BLaER1 treated with 17β-estradiol and CSF1 and Interleukin-3, amounts not matched to agents 10 nM and 100 nM (cell line): ENCODE data around the gene ZC3H13.

ENCODE experiments used
- H3K27ac ChIP-seq, 11 experiments: shearing (Covaris generic); formaldehyde crosslinking; 2 replicates each; pipeline ENCODE4 v1.8.1; 2022
- H3K27me3 ChIP-seq, 11 experiments: shearing (Covaris generic); formaldehyde crosslinking; 2 replicates each; pipeline ENCODE4 v1.8.1; 2022
- H3K36me3 ChIP-seq, 11 experiments: shearing (Covaris generic); formaldehyde crosslinking; 2 replicates each; pipeline ENCODE4 v1.8.1; 2022
- H3K4me1 ChIP-seq, 10 experiments: shearing (Covaris generic); formaldehyde crosslinking; 2 replicates each; pipeline ENCODE4 v1.8.1; 2022
- H3K4me2 ChIP-seq, 11 experiments: shearing (Covaris generic); formaldehyde crosslinking; 2 replicates each; pipeline ENCODE4 v1.8.1; 2022
- H3K4me3 ChIP-seq, 10 experiments: shearing (Covaris generic); formaldehyde crosslinking; 2 replicates each; pipeline ENCODE4 v1.8.1; 2022
- H3K9ac ChIP-seq, 11 experiments: shearing (Covaris generic); formaldehyde crosslinking; 2 replicates each; pipeline ENCODE4 v1.8.1; 2022
- H3K9me3 ChIP-seq, 11 experiments: shearing (Covaris generic); formaldehyde crosslinking; replicated peaks in 1 of 11; 2 replicates each; pipeline ENCODE4 v1.8.1; 2022
- H4K20me1 ChIP-seq, 11 experiments: shearing (Covaris generic); formaldehyde crosslinking; 2 replicates each; pipeline ENCODE4 v1.8.1; 2022
- Cebpa-rat ChIP-seq, 11 experiments: shearing (Covaris generic); IDR thresholded peaks; 2 replicates each; pipeline ENCODE4 v1.8.1; 2022

Gene ZC3H13

DNA sequence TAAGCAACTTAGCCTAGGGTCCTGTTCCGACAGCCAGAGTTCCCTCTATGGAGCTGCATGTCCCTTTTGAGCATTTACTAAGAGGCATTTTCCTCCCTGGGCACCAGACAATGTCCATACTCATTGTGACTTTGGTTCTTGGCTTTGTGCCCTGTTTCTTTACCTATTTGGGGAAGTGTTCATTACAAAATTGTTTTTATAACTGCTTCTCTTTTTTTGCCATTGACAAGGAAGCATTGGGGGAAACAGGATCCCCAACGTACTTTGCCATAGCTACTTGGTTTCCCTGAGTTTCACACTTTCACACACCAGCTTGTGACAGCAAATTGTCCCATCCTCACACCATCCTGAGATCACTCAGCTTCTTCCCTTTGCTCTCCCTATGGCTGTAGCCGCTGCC is 119.9 kb downstream of the ZC3H13 start:
- no peaks in the 10 kb centered on the region for H3K36me3 ChIP-seq
- H3K4me1 ChIP-seq: peaks cover 0 to 24% (median 10%) of the 10 kb centered on the region in 10 experiments; a peak in 10 of 20 replicates
- peak overlapping the region in 4 of 11 experiments; percentile 9 to 63 (median 44); a peak in 5 of 22 replicates for H3K27ac ChIP-seq
- H3K27me3 ChIP-seq: no peaks in the 10 kb centered on the region
- no peaks in the 10 kb centered on the region for H3K9me3 ChIP-seq
- no peak overlapping the region for H3K9ac ChIP-seq
- no peaks in the 10 kb centered on the region for H4K20me1 ChIP-seq
- H3K4me3 ChIP-seq: no peak overlapping the region
- peak overlapping the region in 6 of 11 experiments; percentile 17 to 63 (median 54); a peak in 11 of 22 replicates for H3K4me2 ChIP-seq
- TF ChIP-seq Cebpa-rat (IDR thresholded peaks at IDR 0.05): no peak

DNA sequence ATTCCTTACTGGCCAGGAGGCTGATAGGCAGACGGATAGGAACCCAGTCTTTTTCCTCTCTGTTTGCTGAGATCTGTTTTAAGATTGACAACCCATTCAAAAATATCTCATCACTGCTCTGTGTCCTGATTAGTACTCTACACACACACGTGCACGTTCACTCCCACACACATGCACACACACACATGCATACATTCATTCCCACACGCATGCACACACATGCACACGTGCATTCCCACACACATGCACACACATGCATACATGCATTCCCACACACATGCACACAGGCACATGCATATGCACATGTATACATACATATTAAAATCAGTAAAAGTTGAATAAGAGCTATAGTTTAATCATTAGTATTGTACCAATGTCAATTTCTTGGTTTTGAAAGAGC is 120.4 kb downstream of the ZC3H13 start:
- H3K27ac ChIP-seq: 0 out of 22 replicates have a peak overlapping the region, but pooled peaks of 1 of the 11 experiments have one; percentile 62
- H3K4me3 ChIP-seq: no peak overlapping the region
- peak overlapping the region in 5 of 11 experiments; percentile 49 to 63 (median 56); a peak in 10 of 22 replicates for H3K4me2 ChIP-seq
- no peak overlapping the region for H3K9ac ChIP-seq
- no peaks in the 10 kb centered on the region for H3K36me3 ChIP-seq
- no peaks in the 10 kb centered on the region for H4K20me1 ChIP-seq
- H3K9me3 ChIP-seq: no peaks in the 10 kb centered on the region
- peaks cover 0 to 24% (median 10%) of the 10 kb centered on the region in 10 experiments; a peak in 10 of 20 replicates for H3K4me1 ChIP-seq
- no peak for TF ChIP-seq Cebpa-rat (IDR thresholded peaks at IDR 0.05)
- H3K27me3 ChIP-seq: no peaks in the 10 kb centered on the region

DNA sequence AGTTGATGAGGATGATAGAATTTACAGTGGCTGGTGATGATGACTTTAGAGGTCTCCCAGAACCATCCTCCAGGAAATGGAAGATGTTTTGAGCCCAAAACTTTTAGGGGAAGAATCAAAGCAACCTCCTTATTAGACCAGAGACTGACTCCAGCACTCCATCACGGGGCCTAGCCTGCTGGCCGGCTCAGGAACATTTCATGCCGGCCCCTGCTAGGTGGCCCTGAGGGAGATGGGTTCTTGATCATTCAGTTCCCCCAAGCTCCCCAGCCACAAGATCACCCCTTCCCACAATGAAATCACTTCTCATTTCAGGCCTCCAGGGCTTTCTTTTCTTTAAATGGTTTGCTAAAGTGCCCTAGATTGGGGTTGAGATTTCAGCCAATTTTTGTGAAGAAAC is 121.3 kb downstream of the ZC3H13 start:
- Histone ChIP-seq H3K4me1 (peaks cover 0 to 24% (median 10%) of the 10 kb centered on the region in 10 experiments; a peak in 10 of 20 replicates), H3K4me2 (no peak overlapping the region; a peak in 1 of 22 replicates)
- TF ChIP-seq Cebpa-rat (IDR thresholded peaks at IDR 0.05): no peak

DNA sequence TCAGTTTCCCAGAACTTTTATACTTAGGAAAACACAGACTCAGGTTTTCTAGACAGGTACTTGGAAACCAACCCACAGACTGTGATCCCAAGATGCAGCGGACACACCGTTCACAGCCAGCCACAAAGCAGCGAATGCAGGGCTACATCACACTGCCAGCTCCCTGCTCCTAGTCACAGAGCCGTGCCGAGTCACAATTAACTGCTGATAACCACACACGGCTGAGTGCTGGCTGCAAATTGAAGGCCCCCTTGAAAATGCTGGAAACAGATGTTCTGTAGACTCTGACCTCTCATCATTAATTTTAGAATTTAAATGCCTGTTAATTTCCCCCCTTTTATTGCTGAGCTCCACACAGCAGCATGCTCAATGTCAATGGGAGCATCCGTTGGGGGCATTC is 122.4 kb downstream of the ZC3H13 start:
- Histone ChIP-seq H3K36me3 (no peaks in the 10 kb centered on the region), H3K9ac (no peak overlapping the region), H4K20me1 (no peaks in the 10 kb centered on the region), H3K4me2 (no peak overlapping the region), H3K27ac (no peak overlapping the region), H3K9me3 (no peaks in the 10 kb centered on the region), H3K27me3 (no peaks in the 10 kb centered on the region), H3K4me1 (peaks cover 0 to 24% (median 10%) of the 10 kb centered on the region in 10 experiments; a peak in 10 of 20 replicates), H3K4me3 (no peak overlapping the region)
- no peak for TF ChIP-seq Cebpa-rat (IDR thresholded peaks at IDR 0.05)

More for the DNA sequence above, 121.3 kb downstream of the ZC3H13 start:
- Histone ChIP-seq H4K20me1 (no peaks in the 10 kb centered on the region), H3K27ac (no peak overlapping the region), H3K9me3 (no peaks in the 10 kb centered on the region), H3K9ac (no peak overlapping the region), H3K27me3 (no peaks in the 10 kb centered on the region), H3K36me3 (no peaks in the 10 kb centered on the region), H3K4me3 (no peak overlapping the region)

DNA sequence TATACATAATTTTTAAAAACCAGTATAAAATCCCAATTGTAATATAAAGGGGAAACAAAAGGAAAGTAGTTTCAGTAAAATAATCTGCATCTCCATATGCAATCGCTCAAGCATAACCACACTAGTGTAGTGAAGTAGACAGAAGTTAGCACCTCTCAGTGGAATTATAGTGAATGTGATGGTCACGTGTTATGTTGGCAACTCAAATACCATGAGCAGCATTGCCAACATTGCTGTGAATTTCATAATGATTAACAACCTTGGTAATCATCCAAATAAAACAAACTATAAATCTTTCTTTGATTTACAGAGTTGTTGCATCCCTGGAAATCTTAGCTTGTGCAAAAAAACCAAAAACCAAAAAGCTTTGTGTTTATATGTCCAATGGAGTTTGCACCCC is 123.7 kb downstream of the ZC3H13 start:
- Histone ChIP-seq H3K27me3 (no peaks in the 10 kb centered on the region), H3K27ac (no peak overlapping the region), H3K9ac (no peak overlapping the region), H4K20me1 (no peaks in the 10 kb centered on the region), H3K4me3 (no peak overlapping the region), H3K9me3 (no peaks in the 10 kb centered on the region), H3K4me1 (peaks cover 0 to 21% (median 10%) of the 10 kb centered on the region in 10 experiments; a peak in 10 of 20 replicates), H3K36me3 (no peaks in the 10 kb centered on the region), H3K4me2 (no peak overlapping the region)
- no peak for TF ChIP-seq Cebpa-rat (IDR thresholded peaks at IDR 0.05)

DNA sequence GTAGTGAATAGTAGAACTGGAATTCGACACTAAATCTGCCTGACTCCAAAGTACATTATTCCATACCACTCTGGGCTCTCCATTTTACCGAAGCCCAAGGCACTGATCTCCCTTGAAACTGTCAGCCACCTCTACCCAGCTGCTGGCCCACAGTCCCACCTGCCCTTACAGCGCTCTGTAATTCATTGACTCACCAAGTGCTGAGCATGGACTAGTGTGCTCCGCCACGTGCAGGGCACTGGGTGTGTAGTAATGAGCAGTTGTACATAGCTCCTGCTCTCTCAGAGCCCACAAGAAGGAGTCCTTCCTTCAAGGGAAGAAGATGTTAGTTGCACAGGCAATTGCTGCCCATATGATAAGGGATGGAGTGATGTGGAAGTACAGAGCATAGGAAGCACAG is 124.4 kb downstream of the ZC3H13 start:
- no peak overlapping the region for H3K4me2 ChIP-seq
- H3K4me1 ChIP-seq: peaks cover 0 to 15% (median 8%) of the 10 kb centered on the region in 10 experiments; a peak in 10 of 20 replicates
- no peak overlapping the region for H3K4me3 ChIP-seq
- H3K36me3 ChIP-seq: no peaks in the 10 kb centered on the region
- no peak for TF ChIP-seq Cebpa-rat (IDR thresholded peaks at IDR 0.05)
- no peaks in the 10 kb centered on the region for H3K27me3 ChIP-seq
- H3K27ac ChIP-seq: no peak overlapping the region
- H3K9ac ChIP-seq: no peak overlapping the region
- H4K20me1 ChIP-seq: no peaks in the 10 kb centered on the region
- H3K9me3 ChIP-seq: no peaks in the 10 kb centered on the region

DNA sequence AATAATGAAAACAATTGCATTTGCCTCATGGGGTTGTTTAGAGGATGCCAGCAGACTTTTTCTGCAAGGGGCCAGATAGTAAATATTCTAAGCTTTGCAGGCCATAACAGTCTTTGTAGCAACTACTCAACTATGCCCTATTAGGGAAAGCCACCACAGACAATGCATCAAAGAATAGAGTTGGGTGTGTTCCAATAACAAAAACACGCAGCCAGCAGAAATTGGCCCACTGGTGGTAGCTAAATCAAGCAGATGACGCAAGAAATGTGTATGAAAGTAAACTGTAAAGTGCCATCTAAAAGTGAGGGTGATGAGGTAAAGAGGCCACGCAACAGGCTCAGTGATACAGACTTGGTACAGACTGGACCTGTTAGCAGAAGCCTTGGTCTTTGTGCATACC is 125.8 kb downstream of the ZC3H13 start:
- Histone ChIP-seq H3K27ac (no peak overlapping the region), H3K4me2 (no peak overlapping the region), H3K9ac (no peak overlapping the region), H3K4me1 (peaks cover 0 to under 1% (median 0%) of the 10 kb centered on the region in 10 experiments; a peak in 4 of 20 replicates), H3K27me3 (no peaks in the 10 kb centered on the region), H4K20me1 (no peaks in the 10 kb centered on the region), H3K9me3 (no peaks in the 10 kb centered on the region), H3K36me3 (no peaks in the 10 kb centered on the region), H3K4me3 (no peak overlapping the region)
- TF ChIP-seq Cebpa-rat (IDR thresholded peaks at IDR 0.05): 0 out of 22 replicates have a peak, but pooled peaks of 2 of the 11 experiments have one; percentile 8 to 12

DNA sequence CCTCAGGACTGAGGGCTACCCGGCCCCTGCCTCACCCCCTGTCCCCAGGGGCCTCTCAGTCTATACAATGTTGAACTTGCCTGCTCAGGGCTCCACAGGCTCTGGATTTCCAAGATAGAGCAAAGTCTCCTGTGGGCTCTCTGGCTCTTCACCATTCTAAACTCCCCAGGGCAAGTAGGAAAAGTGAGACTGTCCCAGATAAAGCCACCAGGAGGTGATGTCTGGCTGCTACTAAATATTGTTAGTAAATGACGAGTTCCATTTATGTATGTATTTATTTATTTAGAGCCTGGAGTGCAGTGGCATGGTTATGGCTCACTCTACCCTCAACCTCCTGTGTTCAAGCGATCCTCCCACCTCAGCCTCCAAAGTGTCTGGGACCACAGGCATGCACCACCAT is 127.4 kb downstream of the ZC3H13 start:
- Histone ChIP-seq H3K27me3 (no peaks in the 10 kb centered on the region), H3K4me2 (no peak overlapping the region), H3K9me3 (no peaks in the 10 kb centered on the region), H3K27ac (no peak overlapping the region), H4K20me1 (no peaks in the 10 kb centered on the region), H3K4me1 (no peaks in the 10 kb centered on the region), H3K9ac (no peak overlapping the region), H3K4me3 (no peak overlapping the region), H3K36me3 (no peaks in the 10 kb centered on the region)
- no peak for TF ChIP-seq Cebpa-rat (IDR thresholded peaks at IDR 0.05)

DNA sequence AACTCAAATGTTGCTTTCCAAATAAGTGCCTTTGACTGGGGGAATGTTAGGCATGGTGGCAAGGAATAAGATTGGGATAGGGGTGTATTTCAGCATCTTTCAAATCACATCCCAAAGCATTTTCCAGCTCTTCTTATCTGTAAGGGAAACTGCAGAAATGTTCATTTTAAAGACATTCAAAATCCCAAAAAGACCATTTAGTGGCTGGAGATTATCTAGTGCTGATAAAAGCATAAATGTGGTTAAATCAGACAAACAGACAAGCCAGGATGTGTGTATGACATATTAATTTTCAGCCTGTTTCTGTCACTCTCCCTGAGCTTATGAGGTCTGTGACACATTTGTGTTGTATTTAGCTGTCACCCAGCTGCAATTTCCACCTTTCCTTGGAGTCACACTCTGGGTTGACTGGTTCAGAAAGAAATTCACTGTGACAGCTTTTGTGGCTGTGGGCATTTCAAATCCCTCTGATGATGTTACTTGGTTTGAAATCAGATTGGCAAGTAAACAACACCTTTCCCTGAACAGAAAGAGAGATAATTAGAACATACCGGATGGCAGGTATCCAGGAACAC is 131.3 kb downstream of the ZC3H13 start:
- no peaks in the 10 kb centered on the region for H3K4me1 ChIP-seq
- no peak overlapping the region for H3K27ac ChIP-seq
- no peaks in the 10 kb centered on the region for H4K20me1 ChIP-seq
- H3K27me3 ChIP-seq: no peaks in the 10 kb centered on the region
- H3K4me3 ChIP-seq: no peak overlapping the region
- no peak for TF ChIP-seq Cebpa-rat (IDR thresholded peaks at IDR 0.05)
- H3K9me3 ChIP-seq: peaks cover 0 to 13% (median 0%) of the 10 kb centered on the region in 11 experiments; a peak in 7 of 22 replicates
- no peaks in the 10 kb centered on the region for H3K36me3 ChIP-seq
- H3K9ac ChIP-seq: no peak overlapping the region
- H3K4me2 ChIP-seq: no peak overlapping the region

DNA sequence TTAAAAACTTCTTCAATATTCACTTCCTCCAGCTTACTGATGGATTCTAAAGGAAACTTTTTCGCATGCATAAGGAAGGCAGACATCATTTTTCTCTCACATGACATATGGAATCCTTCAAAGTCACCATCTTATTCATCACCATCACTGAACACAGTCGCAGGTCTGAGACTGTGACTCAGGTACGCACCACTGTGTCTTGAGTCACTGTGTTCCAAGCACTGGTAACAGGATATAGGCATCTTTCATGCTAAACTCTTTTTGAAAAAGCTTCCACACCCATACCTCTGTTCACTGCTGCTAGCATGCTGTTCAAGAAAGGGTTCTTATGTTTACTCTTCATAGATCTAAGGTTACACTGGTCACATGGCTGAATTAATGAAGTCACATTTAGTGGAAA is 133.9 kb downstream of the ZC3H13 start:
- Histone ChIP-seq H3K27ac (no peak overlapping the region), H3K27me3 (no peaks in the 10 kb centered on the region), H3K4me2 (no peak overlapping the region), H3K9me3 (peaks cover 0 to 19% (median 3%) of the 10 kb centered on the region in 11 experiments; a peak in 7 of 22 replicates), H3K9ac (no peak overlapping the region), H4K20me1 (no peaks in the 10 kb centered on the region), H3K36me3 (no peaks in the 10 kb centered on the region), H3K4me1 (no peaks in the 10 kb centered on the region), H3K4me3 (no peak overlapping the region)
- no peak for TF ChIP-seq Cebpa-rat (IDR thresholded peaks at IDR 0.05)
